ENCODE results near the gene NCMAP. TPM values are rescaled to one million over a fixed set of nuclear protein-coding genes. Genes with fewer than 3 reads are reported as not detected.

NCMAP gene
- total and polyA plus RNA-seq, 2 of the 8 experiments (the other 6 are each of a cell fraction or from before 2014, with no cell fraction given) = 0.21 to 0.39 TPM

DNA sequence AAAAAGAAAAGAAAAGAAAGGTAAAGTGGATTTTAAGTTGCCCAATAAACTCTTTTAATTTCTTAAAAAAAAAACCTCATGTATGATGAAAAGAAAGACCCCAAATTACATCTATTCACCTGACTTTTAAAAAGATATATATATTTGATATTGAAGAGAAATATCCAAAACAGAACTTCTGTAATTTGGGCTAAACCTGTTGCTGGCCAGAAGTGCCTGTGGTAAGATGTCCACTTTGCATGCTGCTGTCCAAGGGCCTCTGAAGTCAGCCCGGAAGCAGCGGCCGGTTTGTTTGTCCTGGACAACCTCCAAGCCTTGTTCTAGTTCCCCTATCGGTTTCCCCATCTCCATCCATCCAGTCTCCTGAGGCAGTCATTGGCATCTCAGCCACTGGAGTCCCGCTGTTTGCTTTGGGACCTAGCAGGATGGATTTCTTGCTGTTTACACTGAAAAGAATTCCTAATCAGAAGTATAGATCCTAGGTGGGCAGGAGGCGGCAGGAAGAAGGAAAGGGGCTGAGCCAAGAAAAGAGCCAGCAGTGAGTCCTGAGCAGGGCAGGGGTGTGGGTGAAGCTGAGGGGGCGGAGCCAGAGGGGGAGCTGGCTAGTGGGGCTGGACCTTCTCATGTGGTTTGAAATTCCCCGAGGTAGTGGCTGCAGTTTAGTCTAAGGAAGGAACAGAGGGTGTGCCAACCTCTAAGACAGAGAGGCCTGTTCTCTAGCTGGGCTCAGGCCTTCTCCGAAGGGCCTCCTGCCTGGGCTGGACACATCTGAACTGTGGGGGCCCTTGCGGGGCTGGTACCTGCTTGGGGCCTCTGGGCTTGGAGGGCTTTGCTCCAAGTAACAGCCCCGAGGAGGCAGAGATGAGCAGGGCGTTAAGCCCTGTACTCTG is 3.3 kb downstream of the NCMAP start (continued):
- TF ChIP-seq, protein P1, sequence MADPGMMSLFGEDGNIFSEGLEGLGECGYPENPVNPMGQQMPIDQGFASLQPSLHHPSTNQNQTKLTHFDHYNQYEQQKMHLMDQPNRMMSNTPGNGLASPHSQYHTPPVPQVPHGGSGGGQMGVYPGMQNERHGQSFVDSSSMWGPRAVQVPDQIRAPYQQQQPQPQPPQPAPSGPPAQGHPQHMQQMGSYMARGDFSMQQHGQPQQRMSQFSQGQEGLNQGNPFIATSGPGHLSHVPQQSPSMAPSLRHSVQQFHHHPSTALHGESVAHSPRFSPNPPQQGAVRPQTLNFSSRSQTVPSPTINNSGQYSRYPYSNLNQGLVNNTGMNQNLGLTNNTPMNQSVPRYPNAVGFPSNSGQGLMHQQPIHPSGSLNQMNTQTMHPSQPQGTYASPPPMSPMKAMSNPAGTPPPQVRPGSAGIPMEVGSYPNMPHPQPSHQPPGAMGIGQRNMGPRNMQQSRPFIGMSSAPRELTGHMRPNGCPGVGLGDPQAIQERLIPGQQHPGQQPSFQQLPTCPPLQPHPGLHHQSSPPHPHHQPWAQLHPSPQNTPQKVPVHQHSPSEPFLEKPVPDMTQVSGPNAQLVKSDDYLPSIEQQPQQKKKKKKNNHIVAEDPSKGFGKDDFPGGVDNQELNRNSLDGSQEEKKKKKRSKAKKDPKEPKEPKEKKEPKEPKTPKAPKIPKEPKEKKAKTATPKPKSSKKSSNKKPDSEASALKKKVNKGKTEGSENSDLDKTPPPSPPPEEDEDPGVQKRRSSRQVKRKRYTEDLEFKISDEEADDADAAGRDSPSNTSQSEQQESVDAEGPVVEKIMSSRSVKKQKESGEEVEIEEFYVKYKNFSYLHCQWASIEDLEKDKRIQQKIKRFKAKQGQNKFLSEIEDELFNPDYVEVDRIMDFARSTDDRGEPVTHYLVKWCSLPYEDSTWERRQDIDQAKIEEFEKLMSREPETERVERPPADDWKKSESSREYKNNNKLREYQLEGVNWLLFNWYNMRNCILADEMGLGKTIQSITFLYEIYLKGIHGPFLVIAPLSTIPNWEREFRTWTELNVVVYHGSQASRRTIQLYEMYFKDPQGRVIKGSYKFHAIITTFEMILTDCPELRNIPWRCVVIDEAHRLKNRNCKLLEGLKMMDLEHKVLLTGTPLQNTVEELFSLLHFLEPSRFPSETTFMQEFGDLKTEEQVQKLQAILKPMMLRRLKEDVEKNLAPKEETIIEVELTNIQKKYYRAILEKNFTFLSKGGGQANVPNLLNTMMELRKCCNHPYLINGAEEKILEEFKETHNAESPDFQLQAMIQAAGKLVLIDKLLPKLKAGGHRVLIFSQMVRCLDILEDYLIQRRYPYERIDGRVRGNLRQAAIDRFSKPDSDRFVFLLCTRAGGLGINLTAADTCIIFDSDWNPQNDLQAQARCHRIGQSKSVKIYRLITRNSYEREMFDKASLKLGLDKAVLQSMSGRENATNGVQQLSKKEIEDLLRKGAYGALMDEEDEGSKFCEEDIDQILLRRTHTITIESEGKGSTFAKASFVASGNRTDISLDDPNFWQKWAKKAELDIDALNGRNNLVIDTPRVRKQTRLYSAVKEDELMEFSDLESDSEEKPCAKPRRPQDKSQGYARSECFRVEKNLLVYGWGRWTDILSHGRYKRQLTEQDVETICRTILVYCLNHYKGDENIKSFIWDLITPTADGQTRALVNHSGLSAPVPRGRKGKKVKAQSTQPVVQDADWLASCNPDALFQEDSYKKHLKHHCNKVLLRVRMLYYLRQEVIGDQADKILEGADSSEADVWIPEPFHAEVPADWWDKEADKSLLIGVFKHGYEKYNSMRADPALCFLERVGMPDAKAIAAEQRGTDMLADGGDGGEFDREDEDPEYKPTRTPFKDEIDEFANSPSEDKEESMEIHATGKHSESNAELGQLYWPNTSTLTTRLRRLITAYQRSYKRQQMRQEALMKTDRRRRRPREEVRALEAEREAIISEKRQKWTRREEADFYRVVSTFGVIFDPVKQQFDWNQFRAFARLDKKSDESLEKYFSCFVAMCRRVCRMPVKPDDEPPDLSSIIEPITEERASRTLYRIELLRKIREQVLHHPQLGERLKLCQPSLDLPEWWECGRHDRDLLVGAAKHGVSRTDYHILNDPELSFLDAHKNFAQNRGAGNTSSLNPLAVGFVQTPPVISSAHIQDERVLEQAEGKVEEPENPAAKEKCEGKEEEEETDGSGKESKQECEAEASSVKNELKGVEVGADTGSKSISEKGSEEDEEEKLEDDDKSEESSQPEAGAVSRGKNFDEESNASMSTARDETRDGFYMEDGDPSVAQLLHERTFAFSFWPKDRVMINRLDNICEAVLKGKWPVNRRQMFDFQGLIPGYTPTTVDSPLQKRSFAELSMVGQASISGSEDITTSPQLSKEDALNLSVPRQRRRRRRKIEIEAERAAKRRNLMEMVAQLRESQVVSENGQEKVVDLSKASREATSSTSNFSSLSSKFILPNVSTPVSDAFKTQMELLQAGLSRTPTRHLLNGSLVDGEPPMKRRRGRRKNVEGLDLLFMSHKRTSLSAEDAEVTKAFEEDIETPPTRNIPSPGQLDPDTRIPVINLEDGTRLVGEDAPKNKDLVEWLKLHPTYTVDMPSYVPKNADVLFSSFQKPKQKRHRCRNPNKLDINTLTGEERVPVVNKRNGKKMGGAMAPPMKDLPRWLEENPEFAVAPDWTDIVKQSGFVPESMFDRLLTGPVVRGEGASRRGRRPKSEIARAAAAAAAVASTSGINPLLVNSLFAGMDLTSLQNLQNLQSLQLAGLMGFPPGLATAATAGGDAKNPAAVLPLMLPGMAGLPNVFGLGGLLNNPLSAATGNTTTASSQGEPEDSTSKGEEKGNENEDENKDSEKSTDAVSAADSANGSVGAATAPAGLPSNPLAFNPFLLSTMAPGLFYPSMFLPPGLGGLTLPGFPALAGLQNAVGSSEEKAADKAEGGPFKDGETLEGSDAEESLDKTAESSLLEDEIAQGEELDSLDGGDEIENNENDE (IDR thresholded peaks at IDR 0.05; ENCODE audit: insufficient replicate concordance, low read length) = no peak
- TF ChIP-seq RXRA (IDR thresholded peaks at IDR 0.05; ENCODE audit: insufficient read depth, low read depth, low read length) (no peak), HDAC2 (IDR thresholded peaks at IDR 0.05; ENCODE audit: borderline replicate concordance in 1 of 2, low read depth in 2 of 2, low read length in 2 of 2) (no peak), CHD1 (IDR thresholded peaks at IDR 0.05; ENCODE audit: low read depth, low read length) (no peak), BRCA1 (IDR thresholded peaks at IDR 0.05; ENCODE audit: low read depth, low read length) (no peak)

All from H1 (cell line).